A172 (cell line): Measurements from ENCODE around the gene TMEM130. TPM values are rescaled to one million over a fixed set of nuclear protein-coding genes. Genes with fewer than 3 reads are reported as not detected.

Experiments
- DNase-seq: peaks from one replicate; pipeline ENCODE4 v3.0.0-alpha.2; 2015; ENCODE audit warnings: low spot score
- total RNA-seq: library from RNA; depleted of rRNA; stranded (reverse); fragments of >200 nt; shearing (Covaris generic); gene quantifications from 2 replicates; pipeline ENCODE4 v1.2.3, GENCODE V29; 2014

Gene TMEM130
- total RNA-seq, 1 experiment from 2014 or later = 2.0 TPM

DNA sequence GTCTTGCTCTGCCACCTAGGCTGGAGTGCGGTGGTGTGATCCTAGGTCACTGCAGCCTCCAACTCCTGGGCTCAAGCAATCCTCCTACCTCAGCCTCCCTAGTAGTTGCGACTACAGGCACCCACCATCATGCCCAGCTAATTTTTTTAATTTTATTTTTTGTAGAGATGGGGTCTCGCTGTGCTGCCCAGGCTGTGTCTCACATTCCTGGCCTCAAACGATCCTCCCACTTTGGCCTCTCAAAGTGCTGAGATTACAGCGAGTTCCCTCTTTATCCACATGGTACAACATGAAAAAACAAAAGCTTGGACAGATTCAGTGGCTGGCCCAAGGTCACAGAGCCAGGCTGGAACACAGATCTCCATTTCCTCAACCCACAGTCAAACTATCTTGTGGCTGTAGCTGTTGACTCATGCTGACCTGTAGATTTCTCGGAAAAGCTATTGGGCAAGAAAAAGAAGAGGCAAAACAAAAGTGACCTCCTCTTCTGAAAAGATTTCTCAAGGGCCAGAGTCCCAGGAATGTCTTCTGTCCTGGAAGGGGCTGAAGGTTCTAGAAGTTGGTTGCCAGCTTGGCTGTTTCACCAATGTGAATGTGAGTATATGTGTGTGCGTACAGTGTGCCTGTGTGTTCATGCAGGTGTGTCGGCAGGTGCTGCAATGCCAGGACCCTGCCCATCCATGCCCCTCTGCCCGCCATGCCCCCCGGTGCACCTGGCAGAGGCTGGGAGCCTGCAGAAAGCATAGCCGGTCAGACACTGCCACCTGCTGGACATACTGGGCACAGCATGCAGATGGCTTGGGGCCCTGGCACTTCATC is 28.4 kb downstream of the TMEM130 start:
- DNase-seq = peak; percentile 68

- peak; percentile 63 for DNase-seq
Observed at GRCh38 chr7:98840722-98841121, 29.1 kb downstream of the TMEM130 start.

DNA sequence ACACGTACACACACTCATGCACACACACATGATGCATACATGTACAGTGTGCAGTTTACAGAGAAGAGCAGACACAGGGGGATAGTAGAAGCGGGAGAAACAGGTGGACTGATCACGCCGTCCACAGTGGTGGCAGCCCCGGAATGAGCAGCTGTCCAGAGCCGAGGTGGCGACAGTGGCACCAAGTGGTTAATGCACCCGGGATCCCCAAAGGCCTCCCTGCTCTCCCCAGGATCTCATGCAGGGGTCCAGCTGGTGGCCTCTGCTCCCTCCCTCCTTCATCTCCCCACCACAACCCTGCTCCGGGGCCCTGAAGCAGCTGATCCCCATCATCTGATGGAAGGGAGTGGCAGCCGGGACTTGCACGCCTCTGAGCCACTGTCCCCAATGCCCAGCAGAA is 29.7 kb downstream of the TMEM130 start:
- DNase-seq = no peak

DNA sequence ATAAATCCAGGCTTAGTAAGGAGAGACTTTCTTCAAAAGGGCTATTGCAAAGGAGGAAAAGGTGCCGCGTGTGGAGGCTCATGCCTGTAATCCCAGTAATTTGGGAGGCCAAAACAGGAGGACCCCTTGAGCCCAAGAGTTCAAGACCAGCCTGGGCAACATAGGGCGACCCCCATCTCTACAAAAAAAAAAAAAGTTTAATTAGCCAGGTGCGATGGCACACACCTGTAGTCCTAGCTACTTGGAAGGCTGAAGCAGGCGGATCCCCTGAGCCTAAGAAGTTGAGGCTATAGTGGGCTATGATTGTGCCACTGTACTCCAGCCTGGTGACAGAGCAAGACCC is 32.2 kb downstream of the TMEM130 start:
- no peak for DNase-seq

DNA sequence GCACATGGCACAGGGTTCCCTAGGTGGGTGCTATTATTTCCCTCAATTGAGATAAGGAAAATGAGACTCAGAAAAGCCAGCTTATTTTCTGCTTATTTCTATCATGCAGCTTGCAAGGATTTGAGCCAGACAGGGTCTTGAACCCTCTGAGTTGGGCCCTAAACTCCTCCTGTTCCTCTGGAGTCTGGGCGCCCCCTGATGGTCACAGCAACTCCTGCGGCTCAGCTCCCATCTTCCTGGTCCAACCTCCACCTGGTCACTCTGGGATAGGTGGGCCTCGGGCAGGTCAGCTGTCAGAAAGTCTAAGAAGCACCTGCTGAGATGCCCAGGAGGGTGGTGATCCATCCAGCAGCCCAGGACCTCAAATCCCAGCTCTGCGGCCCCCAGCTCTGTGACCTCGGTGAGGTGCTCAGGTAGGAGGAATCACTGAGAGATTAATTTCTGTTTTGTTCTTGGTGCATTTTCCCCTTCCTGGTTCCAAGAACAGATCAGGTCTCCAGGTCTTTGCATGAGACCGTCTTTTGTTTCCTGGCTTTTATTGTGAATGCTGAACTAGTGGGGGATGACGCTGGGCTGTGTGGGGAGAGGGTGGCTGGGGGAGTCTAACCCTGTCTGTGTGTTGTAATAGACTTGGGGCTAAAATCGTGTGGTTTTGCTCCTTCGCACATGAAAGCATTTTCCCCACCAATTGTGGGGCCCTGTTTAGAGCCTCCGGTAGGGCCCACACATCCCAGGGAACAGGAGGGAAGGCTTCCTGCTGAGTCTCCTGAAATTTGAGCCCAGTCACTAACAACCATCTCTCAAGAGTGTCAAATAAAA is 32.8 kb downstream of the TMEM130 start:
- DNase-seq = peak; percentile 44

GRCh38 chr7:98834949-98835348 is 34.9 kb downstream of the TMEM130 start:
- no peak for DNase-seq

- no peak for DNase-seq
Observed at GRCh38 chr7:98833022-98833421, 36.8 kb downstream of the TMEM130 start.

GRCh38 chr7:98831641-98832221 is 38.1 kb downstream of the TMEM130 start:
- no peak for DNase-seq

- DNase-seq = no peak
Observed at GRCh38 chr7:98830972-98831548, 38.8 kb downstream of the TMEM130 start.

DNA sequence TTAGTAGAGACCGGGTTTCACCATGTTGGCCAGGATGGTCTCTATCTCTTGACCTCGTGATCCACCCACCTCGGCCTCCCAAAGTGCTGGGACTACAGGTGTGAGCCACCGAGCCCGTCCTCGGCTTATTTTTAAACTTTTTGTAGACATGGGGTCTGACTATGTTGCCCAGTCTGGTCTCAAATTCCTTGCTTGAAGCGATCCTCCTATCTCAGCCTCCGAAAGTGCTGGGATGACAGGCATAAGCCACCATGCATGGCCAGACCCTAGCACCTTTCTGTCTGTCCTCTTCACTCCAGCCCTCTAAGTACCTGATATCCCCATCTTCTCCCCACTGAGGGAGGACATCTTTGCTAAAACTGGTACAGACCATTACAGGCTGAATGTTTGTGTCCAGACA is 41.4 kb downstream of the TMEM130 start:
- DNase-seq = no peak

DNA sequence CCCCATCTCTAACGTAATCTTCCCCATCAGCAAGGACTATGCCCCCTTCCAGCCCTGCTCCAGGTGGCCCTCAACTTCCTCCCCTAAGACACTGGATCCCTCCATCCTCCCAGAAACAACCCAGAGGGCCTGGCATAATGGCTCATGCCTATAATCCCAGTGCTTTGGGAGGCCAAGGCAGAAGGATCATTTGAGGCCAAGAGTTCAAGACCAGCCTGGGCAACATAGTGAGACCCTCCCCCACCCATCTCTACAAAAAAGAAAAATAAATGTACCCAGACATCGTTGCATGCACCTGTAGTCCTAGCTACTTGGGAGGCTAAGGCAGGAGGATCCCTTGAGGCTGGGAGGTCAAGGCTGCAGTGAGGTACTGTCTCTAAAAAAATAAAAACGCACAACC is 42.6 kb downstream of the TMEM130 start:
- no peak for DNase-seq

GRCh38 chr7:98826811-98827231 is 43.0 kb downstream of the TMEM130 start:
- DNase-seq = peak; percentile 44

DNA sequence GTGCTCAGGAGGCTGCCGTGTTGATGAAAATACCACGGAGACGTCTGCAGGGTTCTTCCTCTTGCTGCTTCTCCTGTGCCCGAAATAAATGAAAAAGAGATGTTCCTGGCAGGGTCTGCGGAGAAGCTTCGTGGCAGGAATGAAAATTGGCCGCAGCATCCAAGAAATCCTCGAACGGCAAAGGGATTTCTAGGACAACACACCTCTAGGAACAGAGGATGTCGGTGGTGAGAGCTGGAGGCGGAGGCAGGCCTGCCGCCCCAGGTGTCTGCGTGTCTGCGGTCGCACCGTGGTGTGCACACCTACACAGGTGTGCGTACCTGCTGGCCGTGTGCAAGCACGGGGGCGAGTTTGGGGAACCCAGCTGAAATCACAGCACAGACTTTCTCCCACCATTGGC is 43.4 kb downstream of the TMEM130 start:
- DNase-seq = no peak

DNA sequence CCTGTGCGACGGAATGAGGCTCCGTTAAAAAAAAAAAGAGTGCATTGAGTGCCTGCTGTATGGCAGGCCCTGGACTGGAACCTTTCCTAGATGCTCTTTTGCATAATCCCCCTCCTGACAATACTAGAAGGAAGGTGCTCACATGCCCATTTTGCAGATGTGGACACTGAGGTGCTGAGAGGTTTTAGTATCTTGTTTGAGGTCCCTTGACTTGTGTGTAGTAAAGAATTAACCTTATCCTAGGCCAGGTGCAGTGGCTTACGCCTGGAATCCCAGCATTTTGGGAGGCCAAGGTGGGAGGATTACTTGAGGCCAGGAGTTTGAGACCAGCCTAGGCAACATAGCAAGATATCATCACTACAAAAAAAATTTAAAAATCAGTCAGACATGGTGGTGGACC is 46.6 kb downstream of the TMEM130 start:
- DNase-seq = no peak

DNA sequence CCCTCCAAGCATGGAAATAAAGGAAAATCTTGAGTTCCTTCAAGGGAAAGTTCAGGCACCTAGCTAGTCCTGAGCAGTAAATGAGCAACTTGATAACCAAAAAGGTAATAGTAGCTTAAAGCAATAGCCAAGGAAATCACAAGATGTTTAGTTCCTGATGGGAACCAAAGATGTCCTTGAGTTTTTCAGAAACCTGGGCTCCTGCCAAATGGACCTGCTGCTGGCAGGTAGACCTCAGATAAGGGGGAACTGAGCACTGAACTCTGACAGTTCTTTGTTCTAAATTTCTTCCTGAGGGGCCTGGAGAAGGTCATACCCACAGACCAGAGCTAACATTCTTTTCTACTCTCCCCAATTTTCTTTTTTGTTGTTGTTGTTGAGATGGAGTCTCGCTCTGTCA is 48.5 kb downstream of the TMEM130 start:
- no peak for DNase-seq

GRCh38 chr7:98816967-98817710 is 52.7 kb downstream of the TMEM130 start:
- no peak for DNase-seq

GRCh38 chr7:98816241-98816640 is 53.6 kb downstream of the TMEM130 start:
- no peak for DNase-seq

- no peak for DNase-seq
Observed at GRCh38 chr7:98815313-98815712, 54.5 kb downstream of the TMEM130 start.

GRCh38 chr7:98811299-98811698 is 58.5 kb downstream of the TMEM130 start:
- DNase-seq = no peak

DNA sequence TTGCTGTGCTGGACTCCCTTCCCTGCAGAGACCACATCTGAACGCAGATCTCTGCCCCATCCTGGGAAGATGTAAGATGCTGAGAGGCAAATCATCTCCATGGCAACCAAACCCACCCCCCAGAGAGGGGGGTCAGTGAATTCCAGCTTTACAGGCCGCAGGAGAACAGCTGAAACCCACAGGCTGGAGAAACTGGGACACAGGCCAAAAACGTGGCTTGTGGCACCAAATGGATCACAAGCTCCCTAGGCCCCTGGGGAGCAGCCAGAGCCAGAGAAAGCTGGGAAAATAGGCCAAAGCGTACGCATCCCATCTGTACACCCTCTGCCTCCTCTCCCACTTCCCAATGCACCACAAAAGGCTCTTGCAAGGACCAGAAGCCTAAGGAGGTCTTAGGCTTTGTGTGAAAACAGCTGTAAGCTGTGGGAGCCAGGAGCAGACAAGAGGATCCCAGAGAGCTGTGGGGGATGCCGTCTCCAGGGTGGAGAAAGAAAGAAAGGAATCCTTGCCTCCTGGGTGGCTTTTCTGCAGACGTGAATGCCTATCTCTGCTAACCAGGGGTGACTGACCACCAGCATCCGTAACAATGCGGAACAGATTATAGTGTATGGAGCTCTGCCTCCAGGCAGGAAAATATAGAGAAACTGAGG is 59.5 kb downstream of the TMEM130 start:
- no peak for DNase-seq
